Measurements from ENCODE around the gene ABCA12. TPM values are rescaled to one million over a fixed set of nuclear protein-coding genes. Genes with fewer than 3 reads are reported as not detected.
A peak's percentile ranks its signal among the peaks of the same experiment; 100 is the strongest.

ABCA12 gene
- polyA plus RNA-seq, 1 donor = 0.06 TPM

GRCh38 chr2:215022418-215022817, 116.0 kb downstream of the ABCA12 start:
- Histone ChIP-seq H3K4me3 (ENCODE audit: low read length) (no peak overlapping the region), H3K27me3 (ENCODE audit: control insufficient read depth, insufficient read depth, low read length) (no peaks in the 10 kb centered on the region), H3K36me3 (ENCODE audit: control insufficient read depth, insufficient read depth, low read length) (no peaks in the 10 kb centered on the region), H3K9me3 (ENCODE audit: control insufficient read depth, low read depth, low read length) (no peaks in the 10 kb centered on the region), H3K27ac (ENCODE audit: low read length) (no peak overlapping the region), H3K4me1 (ENCODE audit: control insufficient read depth, insufficient read depth, low read length) (no peaks in the 10 kb centered on the region)
- WGBS (ENCODE audit: insufficient coverage, low lambda C conversion rate) = 60% methylated on average over 1 of the region's 3 CpGs
- no peak for DNase-seq

- H3K9me3 ChIP-seq (ENCODE audit: control insufficient read depth, low read depth, low read length) = no peaks in the 10 kb centered on the region
- H3K4me3 ChIP-seq (ENCODE audit: low read length) = no peak overlapping the region
- DNase-seq = no peak
- H3K27me3 ChIP-seq (ENCODE audit: control insufficient read depth, insufficient read depth, low read length) = no peaks in the 10 kb centered on the region
- no peaks in the 10 kb centered on the region for H3K4me1 ChIP-seq (ENCODE audit: control insufficient read depth, insufficient read depth, low read length)
- WGBS (ENCODE audit: insufficient coverage, low lambda C conversion rate) = 100% methylated on average over 1 of the region's 2 CpGs
- H3K36me3 ChIP-seq (ENCODE audit: control insufficient read depth, insufficient read depth, low read length) = no peaks in the 10 kb centered on the region
- H3K27ac ChIP-seq (ENCODE audit: low read length) = no peak overlapping the region
These were observed 118.1 kb downstream of the ABCA12 start for GRCh38 chr2:215020283-215020682.

GRCh38 chr2:215019521-215020145, 118.8 kb downstream of the ABCA12 start:
- Histone ChIP-seq H3K36me3 (ENCODE audit: control insufficient read depth, insufficient read depth, low read length) (no peaks in the 10 kb centered on the region), H3K27me3 (ENCODE audit: control insufficient read depth, insufficient read depth, low read length) (no peaks in the 10 kb centered on the region), H3K27ac (ENCODE audit: low read length) (no peak overlapping the region), H3K9me3 (ENCODE audit: control insufficient read depth, low read depth, low read length) (no peaks in the 10 kb centered on the region), H3K4me3 (ENCODE audit: low read length) (no peak overlapping the region), H3K4me1 (ENCODE audit: control insufficient read depth, insufficient read depth, low read length) (no peaks in the 10 kb centered on the region)
- WGBS (ENCODE audit: insufficient coverage, low lambda C conversion rate) = 80% methylated on average over 1 of the region's 8 CpGs
- no peak for DNase-seq

GRCh38 chr2:215019085-215019484, 119.3 kb downstream of the ABCA12 start:
- no peaks in the 10 kb centered on the region for H3K27me3 ChIP-seq (ENCODE audit: control insufficient read depth, insufficient read depth, low read length)

GRCh38 chr2:215015421-215015820, 123.0 kb downstream of the ABCA12 start:
- Histone ChIP-seq H3K4me3 (ENCODE audit: low read length) (no peak overlapping the region), H3K36me3 (ENCODE audit: control insufficient read depth, insufficient read depth, low read length) (no peaks in the 10 kb centered on the region), H3K9me3 (ENCODE audit: control insufficient read depth, low read depth, low read length) (no peaks in the 10 kb centered on the region), H3K27me3 (ENCODE audit: control insufficient read depth, insufficient read depth, low read length) (no peaks in the 10 kb centered on the region), H3K27ac (ENCODE audit: low read length) (no peak overlapping the region), H3K4me1 (ENCODE audit: control insufficient read depth, insufficient read depth, low read length) (no peaks in the 10 kb centered on the region)
- DNase-seq = no peak
- no CpG with 5 or more reads among the region's 3 CpGs for WGBS (ENCODE audit: insufficient coverage, low lambda C conversion rate)

More at GRCh38 chr2:215019085-215019484, 119.3 kb downstream of the ABCA12 start:
- H3K27ac ChIP-seq (ENCODE audit: low read length) = no peak overlapping the region
- WGBS (ENCODE audit: insufficient coverage, low lambda C conversion rate) = 79% methylated on average over 2 of the region's 3 CpGs
- DNase-seq = no peak
- H3K9me3 ChIP-seq (ENCODE audit: control insufficient read depth, low read depth, low read length) = no peaks in the 10 kb centered on the region
- no peak overlapping the region for H3K4me3 ChIP-seq (ENCODE audit: low read length)
- H3K36me3 ChIP-seq (ENCODE audit: control insufficient read depth, insufficient read depth, low read length) = no peaks in the 10 kb centered on the region
- H3K4me1 ChIP-seq (ENCODE audit: control insufficient read depth, insufficient read depth, low read length) = no peaks in the 10 kb centered on the region

- H3K27me3 ChIP-seq (ENCODE audit: control insufficient read depth, insufficient read depth, low read length) = no peaks in the 10 kb centered on the region
- DNase-seq = no peak
- H3K27ac ChIP-seq (ENCODE audit: low read length) = no peak overlapping the region
- WGBS (ENCODE audit: insufficient coverage, low lambda C conversion rate) = no CpG with 5 or more reads among the region's 2 CpGs
- no peak overlapping the region for H3K4me3 ChIP-seq (ENCODE audit: low read length)
- no peaks in the 10 kb centered on the region for H3K4me1 ChIP-seq (ENCODE audit: control insufficient read depth, insufficient read depth, low read length)
- H3K36me3 ChIP-seq (ENCODE audit: control insufficient read depth, insufficient read depth, low read length) = no peaks in the 10 kb centered on the region
- no peaks in the 10 kb centered on the region for H3K9me3 ChIP-seq (ENCODE audit: control insufficient read depth, low read depth, low read length)
These were observed 128.0 kb downstream of the ABCA12 start for GRCh38 chr2:215010390-215010789.

- no peaks in the 10 kb centered on the region for H3K36me3 ChIP-seq (ENCODE audit: control insufficient read depth, insufficient read depth, low read length)
- DNase-seq = no peak
- H3K4me3 ChIP-seq (ENCODE audit: low read length) = no peak overlapping the region
- no peaks in the 10 kb centered on the region for H3K4me1 ChIP-seq (ENCODE audit: control insufficient read depth, insufficient read depth, low read length)
- no peaks in the 10 kb centered on the region for H3K27me3 ChIP-seq (ENCODE audit: control insufficient read depth, insufficient read depth, low read length)
- no peak overlapping the region for H3K27ac ChIP-seq (ENCODE audit: low read length)
- no peaks in the 10 kb centered on the region for H3K9me3 ChIP-seq (ENCODE audit: control insufficient read depth, low read depth, low read length)
- WGBS (ENCODE audit: insufficient coverage, low lambda C conversion rate) = no CpG with 5 or more reads among the region's 4 CpGs
These were observed 135.4 kb downstream of the ABCA12 start for GRCh38 chr2:215003001-215003400.

- DNase-seq = peak; percentile 8 to 26
- WGBS (ENCODE audit: insufficient coverage, low lambda C conversion rate) = 22% methylated on average over 3 of the region's 5 CpGs
- Histone ChIP-seq H3K4me3 (ENCODE audit: low read length) (no peak overlapping the region), H3K36me3 (ENCODE audit: control insufficient read depth, insufficient read depth, low read length) (no peaks in the 10 kb centered on the region), H3K27ac (ENCODE audit: low read length) (no peak overlapping the region), H3K4me1 (ENCODE audit: control insufficient read depth, insufficient read depth, low read length) (no peaks in the 10 kb centered on the region), H3K27me3 (ENCODE audit: control insufficient read depth, insufficient read depth, low read length) (no peaks in the 10 kb centered on the region), H3K9me3 (ENCODE audit: control insufficient read depth, low read depth, low read length) (no peaks in the 10 kb centered on the region)
These were observed 135.9 kb downstream of the ABCA12 start for GRCh38 chr2:215002500-215002899.

GRCh38 chr2:215000721-215001120, 137.7 kb downstream of the ABCA12 start:
- DNase-seq = no peak
- no peaks in the 10 kb centered on the region for H3K4me1 ChIP-seq (ENCODE audit: control insufficient read depth, insufficient read depth, low read length)
- WGBS (ENCODE audit: insufficient coverage, low lambda C conversion rate) = 83% methylated on average over 3 of the region's 3 CpGs
- no peaks in the 10 kb centered on the region for H3K36me3 ChIP-seq (ENCODE audit: control insufficient read depth, insufficient read depth, low read length)
- H3K9me3 ChIP-seq (ENCODE audit: control insufficient read depth, low read depth, low read length) = no peaks in the 10 kb centered on the region
- no peak overlapping the region for H3K4me3 ChIP-seq (ENCODE audit: low read length)
- H3K27me3 ChIP-seq (ENCODE audit: control insufficient read depth, insufficient read depth, low read length) = no peaks in the 10 kb centered on the region
- no peak overlapping the region for H3K27ac ChIP-seq (ENCODE audit: low read length)

GRCh38 chr2:214995926-214996670, 142.3 kb downstream of the ABCA12 start:
- no peaks in the 10 kb centered on the region for H3K27me3 ChIP-seq (ENCODE audit: control insufficient read depth, insufficient read depth, low read length)
- 86% methylated on average over 1 of the region's 4 CpGs for WGBS (ENCODE audit: insufficient coverage, low lambda C conversion rate)
- no peak for DNase-seq

GRCh38 chr2:214995409-214995808, 143.0 kb downstream of the ABCA12 start:
- WGBS (ENCODE audit: insufficient coverage, low lambda C conversion rate) = no CpG with 5 or more reads among the region's 4 CpGs
- no peak for DNase-seq

More at GRCh38 chr2:214995926-214996670, 142.3 kb downstream of the ABCA12 start:
- no peaks in the 10 kb centered on the region for H3K9me3 ChIP-seq (ENCODE audit: control insufficient read depth, low read depth, low read length)
- H3K4me1 ChIP-seq (ENCODE audit: control insufficient read depth, insufficient read depth, low read length) = no peaks in the 10 kb centered on the region
- no peak overlapping the region for H3K4me3 ChIP-seq (ENCODE audit: low read length)
- no peak overlapping the region for H3K27ac ChIP-seq (ENCODE audit: low read length)
- no peaks in the 10 kb centered on the region for H3K36me3 ChIP-seq (ENCODE audit: control insufficient read depth, insufficient read depth, low read length)

More at GRCh38 chr2:214995409-214995808, 143.0 kb downstream of the ABCA12 start:
- Histone ChIP-seq H3K9me3 (ENCODE audit: control insufficient read depth, low read depth, low read length) (no peaks in the 10 kb centered on the region), H3K36me3 (ENCODE audit: control insufficient read depth, insufficient read depth, low read length) (no peaks in the 10 kb centered on the region), H3K27me3 (ENCODE audit: control insufficient read depth, insufficient read depth, low read length) (no peaks in the 10 kb centered on the region), H3K27ac (ENCODE audit: low read length) (no peak overlapping the region), H3K4me1 (ENCODE audit: control insufficient read depth, insufficient read depth, low read length) (no peaks in the 10 kb centered on the region), H3K4me3 (ENCODE audit: low read length) (no peak overlapping the region)
